ENCODE data around the gene NBAS. TPM values are rescaled to one million over a fixed set of nuclear protein-coding genes. Genes with fewer than 3 reads are reported as not detected.
A peak's percentile ranks its signal among the peaks of the same experiment; 100 is the strongest.

The NBAS gene
- total RNA-seq, 4 donors from 2014 or later: 27.3 to 43.6 (median 28.4) TPM

DNA sequence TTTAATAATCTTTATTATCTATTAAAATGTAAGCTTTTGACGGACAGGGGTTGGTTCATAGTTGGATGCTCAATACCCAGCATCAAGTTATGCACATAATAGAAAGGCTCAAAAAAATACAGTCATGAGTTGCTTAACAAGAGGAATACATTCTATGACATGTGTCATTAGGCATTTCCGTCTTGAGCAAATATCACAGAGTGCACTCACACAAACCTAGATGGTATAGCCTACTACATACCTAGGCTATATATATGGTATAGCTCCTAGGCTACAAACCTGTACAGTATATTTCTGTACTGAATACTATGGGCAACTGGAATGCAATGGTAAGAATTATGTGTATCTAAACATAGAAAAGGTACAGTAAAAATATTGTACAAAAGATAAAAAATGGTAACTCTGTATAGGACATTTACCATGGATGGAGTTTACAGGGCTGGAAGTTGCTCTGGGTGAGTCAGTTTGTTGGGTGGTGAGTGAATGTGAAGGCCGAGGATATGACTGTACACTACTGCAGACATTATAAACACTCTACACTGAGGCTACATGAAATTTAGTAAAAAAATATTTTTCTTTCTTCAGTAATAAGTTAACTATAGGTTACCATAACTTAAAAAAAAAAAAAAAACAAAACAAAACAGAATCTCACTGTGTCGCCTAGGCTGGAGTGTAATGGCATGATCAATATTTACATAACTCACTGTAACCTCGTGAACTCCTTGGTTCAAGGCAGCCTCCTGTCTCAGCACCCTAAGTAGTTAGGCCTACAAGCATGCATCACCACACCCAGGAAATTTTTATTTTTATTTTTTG, 201.2 kb downstream of the NBAS start:
- no peaks in the 10 kb centered on the region for H3K36me3 ChIP-seq
- intact Hi-C loops (cut with DNase I; ENCODE audit: low total_unique reads): no loop called here
- in situ Hi-C loops (cut with MboI; ENCODE audit: low sequenced_read_pairs in 4 of 4): no loop called here
- no peaks in the 10 kb centered on the region for H3K9me3 ChIP-seq
- ATAC-seq (no peak), DNase-seq (no peak)
- TF ChIP-seq, protein P1, sequence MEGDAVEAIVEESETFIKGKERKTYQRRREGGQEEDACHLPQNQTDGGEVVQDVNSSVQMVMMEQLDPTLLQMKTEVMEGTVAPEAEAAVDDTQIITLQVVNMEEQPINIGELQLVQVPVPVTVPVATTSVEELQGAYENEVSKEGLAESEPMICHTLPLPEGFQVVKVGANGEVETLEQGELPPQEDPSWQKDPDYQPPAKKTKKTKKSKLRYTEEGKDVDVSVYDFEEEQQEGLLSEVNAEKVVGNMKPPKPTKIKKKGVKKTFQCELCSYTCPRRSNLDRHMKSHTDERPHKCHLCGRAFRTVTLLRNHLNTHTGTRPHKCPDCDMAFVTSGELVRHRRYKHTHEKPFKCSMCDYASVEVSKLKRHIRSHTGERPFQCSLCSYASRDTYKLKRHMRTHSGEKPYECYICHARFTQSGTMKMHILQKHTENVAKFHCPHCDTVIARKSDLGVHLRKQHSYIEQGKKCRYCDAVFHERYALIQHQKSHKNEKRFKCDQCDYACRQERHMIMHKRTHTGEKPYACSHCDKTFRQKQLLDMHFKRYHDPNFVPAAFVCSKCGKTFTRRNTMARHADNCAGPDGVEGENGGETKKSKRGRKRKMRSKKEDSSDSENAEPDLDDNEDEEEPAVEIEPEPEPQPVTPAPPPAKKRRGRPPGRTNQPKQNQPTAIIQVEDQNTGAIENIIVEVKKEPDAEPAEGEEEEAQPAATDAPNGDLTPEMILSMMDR (IDR thresholded peaks at IDR 0.05 in 4 of 5, conservative IDR thresholded peaks at IDR 0.05 in 1 of 5): no peak
- no peak for TF ChIP-seq POLR2A (IDR thresholded peaks at IDR 0.05)
- H3K27ac ChIP-seq: no peak overlapping the region
- H3K27me3 ChIP-seq: no peaks in the 10 kb centered on the region
- H3K4me3 ChIP-seq: no peak overlapping the region
- peaks cover 0 to 7% of the 10 kb centered on the region in 2 donors for H3K4me1 ChIP-seq

DNA sequence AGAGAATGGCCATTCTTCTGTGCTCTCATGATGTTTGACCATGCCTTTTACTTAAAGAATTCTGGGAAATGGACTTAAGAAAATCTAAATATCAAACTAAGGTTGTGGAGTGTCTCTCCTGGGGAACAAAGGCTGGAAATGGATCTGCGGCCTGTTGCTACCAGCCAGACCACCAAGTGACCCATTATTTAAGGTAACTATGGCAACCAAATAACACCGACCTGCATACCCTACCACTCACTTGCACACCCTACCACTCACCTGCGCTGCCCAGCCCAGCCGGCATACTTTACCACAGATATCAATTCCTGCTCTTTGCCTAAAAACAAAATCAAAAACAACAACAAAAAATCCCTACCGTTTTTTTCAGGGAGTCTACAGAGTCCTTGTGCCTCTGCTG, 203.2 kb downstream of the NBAS start:
- in situ Hi-C loops (cut with MboI; ENCODE audit: low sequenced_read_pairs in 4 of 4): no loop called here
- H3K4me1 ChIP-seq: peaks cover 0 to 11% of the 10 kb centered on the region in 2 donors
- H3K27ac ChIP-seq: no peak overlapping the region
- H3K9me3 ChIP-seq: no peaks in the 10 kb centered on the region
- H3K4me3 ChIP-seq: no peak overlapping the region
- no peak for ATAC-seq
- intact Hi-C loops (cut with DNase I; ENCODE audit: low total_unique reads): no loop called here
- DNase-seq: no peak
- no peaks in the 10 kb centered on the region for H3K27me3 ChIP-seq
- H3K36me3 ChIP-seq: no peaks in the 10 kb centered on the region
- TF ChIP-seq POLR2A (IDR thresholded peaks at IDR 0.05): no peak
- TF ChIP-seq, protein P1 (IDR thresholded peaks at IDR 0.05 in 4 of 5, conservative IDR thresholded peaks at IDR 0.05 in 1 of 5): no peak

DNA sequence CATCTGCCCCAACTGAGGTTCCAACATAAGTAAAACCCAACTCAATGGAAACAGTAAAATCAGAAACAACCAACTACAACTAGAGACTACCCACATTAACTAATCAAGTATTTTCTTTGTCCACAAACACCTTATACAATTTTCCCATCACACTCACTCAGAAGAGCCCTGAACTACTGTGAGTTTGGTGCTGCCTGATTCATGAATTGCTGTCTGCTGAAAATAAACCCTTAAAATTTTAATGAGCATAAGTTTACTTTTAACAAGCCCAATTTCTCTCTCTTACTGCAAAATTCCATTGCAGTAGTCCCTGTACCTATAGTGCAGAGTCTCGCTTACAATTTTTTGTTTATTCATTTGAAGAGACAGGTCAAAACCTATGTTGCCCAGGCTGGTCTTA, 203.9 kb downstream of the NBAS start:
- no peak overlapping the region for H3K27ac ChIP-seq
- in situ Hi-C loops (cut with MboI; ENCODE audit: low sequenced_read_pairs in 4 of 4): no loop called here
- H3K27me3 ChIP-seq: no peaks in the 10 kb centered on the region
- H3K4me1 ChIP-seq: peaks cover 0 to 11% of the 10 kb centered on the region in 2 donors
- H3K9me3 ChIP-seq: no peaks in the 10 kb centered on the region
- no peak for DNase-seq
- TF ChIP-seq POLR2A (IDR thresholded peaks at IDR 0.05): no peak
- TF ChIP-seq, protein P1 (IDR thresholded peaks at IDR 0.05 in 4 of 5, conservative IDR thresholded peaks at IDR 0.05 in 1 of 5): no peak
- no peaks in the 10 kb centered on the region for H3K36me3 ChIP-seq
- ATAC-seq: no peak
- H3K4me3 ChIP-seq: no peak overlapping the region
- intact Hi-C loops (cut with DNase I; ENCODE audit: low total_unique reads): no loop called here

DNA sequence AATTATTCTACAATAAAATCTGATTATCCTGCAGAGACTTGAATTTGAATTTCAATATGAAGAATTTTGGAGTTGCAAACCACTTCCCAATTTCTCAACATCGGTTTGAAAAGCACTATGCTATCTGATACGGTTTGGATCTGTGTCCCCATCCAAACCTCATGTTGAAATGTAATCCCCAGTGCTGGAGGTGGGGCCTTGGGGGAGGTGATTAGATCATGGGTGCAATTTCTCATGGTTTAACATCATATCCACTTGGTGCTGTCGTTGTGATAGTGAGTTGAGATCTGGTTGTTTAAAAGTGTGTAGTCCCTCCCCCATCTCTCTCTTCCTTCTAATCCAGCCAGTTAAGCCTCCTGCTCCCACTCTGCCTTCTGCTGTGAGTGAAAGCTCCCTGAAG, 205.7 kb downstream of the NBAS start:
- peak in 1 of 2 donors; percentile 84 for ATAC-seq
- Histone ChIP-seq H3K4me3 (no peak overlapping the region), H3K36me3 (peaks cover 0 to 13% of the 10 kb centered on the region in 2 donors), H3K4me1 (peaks cover 0 to 11% of the 10 kb centered on the region in 2 donors), H3K27me3 (no peaks in the 10 kb centered on the region), H3K27ac (peak overlapping the region in 1 of 4 donors; percentile 5), H3K9me3 (no peaks in the 10 kb centered on the region)
- peak in 1 of 2 donors; percentile 24 for DNase-seq
- TF ChIP-seq, protein P1 (IDR thresholded peaks at IDR 0.05 in 4 of 5, conservative IDR thresholded peaks at IDR 0.05 in 1 of 5): no peak
- TF ChIP-seq POLR2A (IDR thresholded peaks at IDR 0.05): no peak
- intact Hi-C loops (cut with DNase I; ENCODE audit: low total_unique reads): no loop called here
- in situ Hi-C loops (cut with MboI; ENCODE audit: low sequenced_read_pairs in 4 of 4): no loop called here
